Lower leg skin (tissue), 4 donors: ENCODE results near the gene RNF168. TPM values are rescaled to one million over a fixed set of nuclear protein-coding genes. Genes with fewer than 3 reads are reported as not detected.
"Not testable (repeated sequence)": the region's sequence is repeated elsewhere in the genome, so short reads cannot be mapped to it uniquely, and the experiment has no call there.

Experiments used
- DNase-seq, 2 donors: peaks; one replicate each; pipeline ENCODE4 v3.0.0-alpha.2; 2019; ENCODE audit warnings: low spot score in 2 of 2
- H3K4me3 ChIP-seq: fragments of 200-600 bp; sonication (generic); 2 replicates; pipeline ENCODE4 v1.5.1; 2017; ENCODE audit warnings: mild to moderate bottlenecking, low read depth; ENCODE audit not compliant: poor library complexity, severe bottlenecking
- POLR2A ChIP-seq, 2 donors: fragments of 450-650 bp; IDR thresholded peaks; one replicate each; pipeline ENCODE4 v1.6.1; 2016 to 2017; ENCODE audit warnings: antibody characterized with exemption in 2 of 2, mild to moderate bottlenecking in 1 of 2, moderate library complexity in 1 of 2
- WGBS, 2 donors: methylation state at CpG; one replicate each; pipeline ENCODE4 v1.1.5; 2018; 5-methylcytosine and 5-hydroxymethylcytosine counted together
- intact Hi-C: fragments of 100-400 bp; cut with DNase I; formaldehyde crosslinking; loops from one replicate; pipeline ENCODE4 v1.15.0; 2023; ENCODE audit warnings: low total_unique reads
- total RNA-seq, 4 donors: library from RNA; depleted of rRNA; stranded (reverse); fragments of >200 nt; gene quantifications; one replicate each; pipeline ENCODE4 v1.1.0, GENCODE V29; 2016
- TF ChIP-seq, protein P1 (sequence below), 3 donors: fragments of 450-650 bp; IDR thresholded peaks; one replicate each; pipeline ENCODE4 v1.5.1; 2016; ENCODE audit warnings: antibody characterized with exemption in 3 of 3, mild to moderate bottlenecking in 3 of 3, moderate library complexity in 2 of 3

RNF168 gene
- total RNA-seq, 4 donors from 2014 or later: 23.9 to 35.4 (median 27.0) TPM

DNA sequence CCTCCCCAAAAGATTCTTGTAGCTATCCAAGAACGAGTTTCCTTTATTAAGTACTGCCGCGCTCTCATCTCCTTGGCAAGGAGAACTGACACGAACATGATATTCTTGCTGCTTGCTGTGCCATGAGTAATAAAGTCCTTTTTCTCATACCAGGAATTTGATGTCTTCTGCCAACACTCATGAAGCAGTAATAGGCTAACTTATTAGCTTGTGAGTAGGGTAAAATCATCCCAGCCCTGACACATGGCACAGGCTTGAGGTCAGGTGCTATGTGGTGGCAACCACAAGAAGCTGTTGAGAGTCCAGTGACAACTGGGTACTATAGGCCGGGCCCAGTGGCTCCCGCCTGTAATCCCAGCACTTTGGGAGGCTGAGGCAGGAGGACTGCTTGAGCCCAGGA is 48.6 kb downstream of the RNF168 start:
- intact Hi-C loops: no loop called here
- peak in 1 of 2 donors; percentile 42 for DNase-seq
- 62 to 65% methylated on average over 6 of the region's 6 CpGs for WGBS, 2 donors
- no peak for TF ChIP-seq POLR2A (IDR thresholded peaks at IDR 0.05)
- TF ChIP-seq, protein P1, sequence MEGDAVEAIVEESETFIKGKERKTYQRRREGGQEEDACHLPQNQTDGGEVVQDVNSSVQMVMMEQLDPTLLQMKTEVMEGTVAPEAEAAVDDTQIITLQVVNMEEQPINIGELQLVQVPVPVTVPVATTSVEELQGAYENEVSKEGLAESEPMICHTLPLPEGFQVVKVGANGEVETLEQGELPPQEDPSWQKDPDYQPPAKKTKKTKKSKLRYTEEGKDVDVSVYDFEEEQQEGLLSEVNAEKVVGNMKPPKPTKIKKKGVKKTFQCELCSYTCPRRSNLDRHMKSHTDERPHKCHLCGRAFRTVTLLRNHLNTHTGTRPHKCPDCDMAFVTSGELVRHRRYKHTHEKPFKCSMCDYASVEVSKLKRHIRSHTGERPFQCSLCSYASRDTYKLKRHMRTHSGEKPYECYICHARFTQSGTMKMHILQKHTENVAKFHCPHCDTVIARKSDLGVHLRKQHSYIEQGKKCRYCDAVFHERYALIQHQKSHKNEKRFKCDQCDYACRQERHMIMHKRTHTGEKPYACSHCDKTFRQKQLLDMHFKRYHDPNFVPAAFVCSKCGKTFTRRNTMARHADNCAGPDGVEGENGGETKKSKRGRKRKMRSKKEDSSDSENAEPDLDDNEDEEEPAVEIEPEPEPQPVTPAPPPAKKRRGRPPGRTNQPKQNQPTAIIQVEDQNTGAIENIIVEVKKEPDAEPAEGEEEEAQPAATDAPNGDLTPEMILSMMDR (IDR thresholded peaks at IDR 0.05): no peak
- no peak overlapping the region for H3K4me3 ChIP-seq

DNA sequence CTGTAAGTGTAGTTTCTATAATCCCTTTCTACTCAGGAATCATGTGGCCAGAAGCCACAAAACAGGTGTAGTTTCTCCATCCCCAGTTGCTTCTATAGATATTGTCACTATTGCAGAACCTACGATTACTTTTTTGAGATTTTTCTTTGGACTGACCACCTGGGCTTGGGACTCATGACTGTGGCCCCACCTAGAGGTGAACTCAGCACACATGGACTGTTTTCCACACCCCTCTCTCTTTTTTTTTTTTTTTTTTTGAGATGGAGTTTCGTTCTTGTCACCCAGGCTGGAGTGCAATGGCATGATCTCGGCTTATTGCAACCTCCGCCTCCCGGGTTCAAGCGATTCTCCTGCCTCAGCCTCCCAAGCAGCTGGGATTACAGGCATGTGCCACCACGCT is 58.2 kb downstream of the RNF168 start:
- 89 to 94% methylated on average over 7 of the region's 7 CpGs for WGBS, 2 donors
- intact Hi-C loops, DNase-seq, H3K4me3 ChIP-seq: not testable (repeated sequence)

DNA sequence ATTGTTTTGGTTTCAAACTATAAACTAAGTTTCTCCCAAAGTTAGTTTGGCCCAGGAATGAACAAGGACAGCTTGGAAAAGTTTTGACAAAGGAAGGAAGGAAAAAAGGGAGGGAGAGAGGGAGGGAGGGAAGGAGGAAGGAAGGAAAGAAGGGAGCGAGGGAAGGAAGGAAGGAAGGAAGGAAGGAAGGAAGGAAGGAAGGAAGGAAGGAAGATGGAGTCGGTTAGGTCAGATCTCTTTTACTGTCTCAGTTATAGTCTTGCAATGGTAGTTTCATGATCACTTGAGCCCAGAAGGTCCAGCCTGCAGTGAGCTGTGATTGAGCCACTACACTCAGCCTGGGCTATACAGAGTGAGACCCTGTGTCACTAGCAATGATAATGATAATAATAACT is 59.1 kb downstream of the RNF168 start:
- WGBS, 2 donors: 45 to 55% methylated on average over 2 of the region's 2 CpGs
- intact Hi-C loops: no loop called here
- TF ChIP-seq, protein P1 (IDR thresholded peaks at IDR 0.05): no peak
- no peak for TF ChIP-seq POLR2A (IDR thresholded peaks at IDR 0.05)
- H3K4me3 ChIP-seq: no peak overlapping the region
- DNase-seq: peak in 1 of 2 donors; percentile 8

DNA sequence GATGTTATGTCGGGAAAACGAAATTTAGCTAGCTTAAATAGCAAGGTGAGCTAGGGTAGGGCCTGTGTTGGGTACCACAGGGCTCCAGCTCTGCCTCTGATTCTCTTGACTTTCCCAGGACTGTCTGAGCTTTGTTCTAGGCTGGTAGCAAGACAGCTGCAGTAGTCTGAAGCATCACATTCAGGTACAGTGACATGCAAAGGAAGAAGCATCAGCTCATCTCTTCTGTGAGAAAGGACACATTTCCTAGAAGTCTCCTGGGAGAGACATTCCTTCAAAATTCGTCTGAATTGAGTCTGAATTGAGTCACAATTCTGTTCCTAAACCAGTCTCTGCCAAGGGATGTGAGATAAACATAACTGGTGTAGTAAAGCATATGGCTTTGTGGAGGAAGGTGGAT is 62.9 kb downstream of the RNF168 start:
- intact Hi-C loops: no loop called here
- WGBS, 2 donors: 63 to 64% methylated on average over 3 of the region's 3 CpGs

DNA sequence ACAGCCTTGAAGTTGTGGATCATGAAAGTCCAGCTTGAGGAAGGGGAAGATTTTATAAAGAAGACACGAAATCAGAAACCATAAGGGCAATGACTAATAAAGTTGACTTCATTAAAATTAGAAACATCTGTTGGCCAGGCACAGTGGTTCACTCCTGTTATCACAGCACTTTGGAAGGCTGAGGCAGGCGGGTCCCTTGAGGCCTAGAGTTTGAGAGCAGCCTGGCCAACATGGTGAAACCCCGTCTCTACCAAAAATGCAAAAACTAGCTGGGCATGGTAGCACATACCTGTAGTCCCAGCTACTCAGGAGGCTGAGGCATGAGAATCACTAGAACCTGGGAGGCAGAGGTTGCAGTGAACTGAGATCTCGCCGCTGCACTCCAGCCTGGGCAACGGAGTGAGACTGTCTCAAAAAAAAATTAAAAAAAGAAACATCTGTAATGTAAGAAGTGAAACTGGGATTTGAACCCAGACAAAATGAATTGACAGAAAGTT is 63.5 kb downstream of the RNF168 start:
- no peak for DNase-seq
- TF ChIP-seq POLR2A (IDR thresholded peaks at IDR 0.05): no peak
- TF ChIP-seq, protein P1 (IDR thresholded peaks at IDR 0.05): no peak
- intact Hi-C loops: no loop called here
- 72 to 76% methylated on average over 6 of the region's 6 CpGs for WGBS, 2 donors
- H3K4me3 ChIP-seq: no peak overlapping the region

More for the DNA sequence above, 62.9 kb downstream of the RNF168 start:
- TF ChIP-seq, protein P1 (IDR thresholded peaks at IDR 0.05): no peak
- TF ChIP-seq POLR2A (IDR thresholded peaks at IDR 0.05): no peak
- no peak for DNase-seq
- H3K4me3 ChIP-seq: no peak overlapping the region

DNA sequence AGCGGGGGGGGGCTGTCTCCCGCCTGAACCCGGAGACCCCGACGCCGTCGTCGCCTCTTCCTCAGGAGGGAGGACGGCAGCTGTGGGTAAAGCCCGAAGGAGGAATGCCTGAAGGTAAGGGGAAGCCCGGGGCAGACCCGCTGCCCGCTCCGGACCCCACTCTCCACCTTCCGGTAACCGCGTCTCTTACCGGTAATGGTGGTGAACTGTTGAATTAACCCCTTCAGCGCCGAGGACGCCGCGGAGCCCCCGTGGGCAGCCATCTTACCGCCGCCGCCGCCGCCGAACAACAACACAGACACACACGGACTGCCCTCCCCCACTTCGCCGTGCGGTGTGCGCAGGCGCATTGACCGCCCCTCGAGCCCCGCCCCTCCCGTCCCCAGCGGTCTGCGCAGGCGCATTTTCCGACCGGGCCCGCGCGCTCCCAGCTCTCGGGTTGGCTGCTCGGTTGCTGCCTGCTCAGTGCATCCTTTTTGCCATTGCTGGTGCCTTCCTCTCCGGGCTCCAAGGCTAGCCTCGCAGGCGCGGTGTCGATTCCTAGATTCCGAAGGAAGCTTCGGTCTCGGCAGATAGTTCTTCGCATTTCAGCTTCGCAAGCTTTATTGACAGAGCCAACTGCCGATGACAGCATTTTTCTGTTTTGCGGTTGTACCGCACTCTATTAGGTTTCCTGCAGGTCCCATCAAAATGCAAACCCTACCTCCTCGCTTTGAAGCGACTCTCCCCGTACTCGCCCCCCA is 71.3 kb downstream of the RNF168 start, which contains the start of gene UBXN7:
UBXN7 (minus strand) TSS at position 291 of the 743 bp plus-strand sequence; CDS start at position 263, 28 bp downstream.
- TF ChIP-seq POLR2A (IDR thresholded peaks at IDR 0.05): peak in 1 of 2 donors; percentile 20
- TF ChIP-seq, protein P1 (IDR thresholded peaks at IDR 0.05): no peak
- 0 to 2% methylated on average over 40 to 42 of the region's 67 CpGs for WGBS, 2 donors
- peak; percentile 90 to 99 for DNase-seq
- peak within 1 kb of the TSS; percentile 98 for H3K4me3 ChIP-seq
- intact Hi-C loops: no loop called here
